HG02884 (cell line): ENCODE data around the gene WBP1.
"Not testable (repeated sequence)": the region's sequence is repeated elsewhere in the genome, so short reads cannot be mapped to it uniquely, and the experiment has no call there.

Experiments
- ATAC-seq: cut with Tn5 transposase; IDR thresholded peaks from one replicate; pipeline ENCODE4 v1.9.1; 2021; ENCODE audit warnings: mild to moderate bottlenecking, moderate library complexity; ENCODE audit not compliant: unreplicated experiment

Gene WBP1

DNA sequence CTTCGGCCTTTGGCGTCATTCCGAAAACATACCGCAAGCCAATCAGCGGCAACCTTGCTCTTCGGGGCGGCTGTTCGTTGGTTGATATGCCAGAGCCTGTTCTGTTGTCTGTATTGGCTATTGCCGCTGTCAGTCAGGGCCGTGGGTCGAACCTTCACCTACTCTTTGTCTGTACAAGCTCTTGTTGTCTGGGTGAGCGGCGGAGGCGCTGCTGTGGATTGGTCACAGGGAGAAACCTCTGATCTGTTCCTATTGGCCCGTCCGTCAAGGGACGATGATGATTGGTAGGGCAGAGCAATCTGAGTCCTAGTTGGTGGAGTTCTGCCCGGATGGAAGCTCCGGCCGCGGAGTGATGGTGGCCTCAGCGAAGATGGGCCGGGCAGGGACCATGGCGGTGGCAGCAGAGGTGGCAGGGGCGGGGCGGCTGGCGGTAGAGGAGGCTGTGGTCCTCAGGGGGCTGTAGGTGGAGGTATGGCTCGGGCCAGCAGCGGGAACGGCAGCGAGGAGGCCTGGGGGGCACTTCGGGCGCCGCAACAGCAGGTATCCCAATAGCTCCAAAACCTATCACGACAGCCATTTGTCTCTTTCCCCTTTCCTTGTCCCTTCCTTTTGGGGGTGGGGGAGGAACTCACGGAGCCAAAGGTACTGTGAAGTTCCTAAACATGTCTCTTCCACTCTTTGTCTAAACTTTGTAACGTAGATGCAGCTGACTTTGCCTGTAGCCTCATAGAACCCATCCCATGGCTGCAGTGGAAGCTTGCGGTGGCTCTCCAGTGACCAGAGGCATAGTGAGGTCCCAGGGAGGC, at the start of gene WBP1:
Gene WBP1, plus strand, starts transcription at position 307 of the 806 bp plus-strand sequence. Its CDS starts 165 bp downstream, at position 472.
- ATAC-seq = peak; percentile 80

DNA sequence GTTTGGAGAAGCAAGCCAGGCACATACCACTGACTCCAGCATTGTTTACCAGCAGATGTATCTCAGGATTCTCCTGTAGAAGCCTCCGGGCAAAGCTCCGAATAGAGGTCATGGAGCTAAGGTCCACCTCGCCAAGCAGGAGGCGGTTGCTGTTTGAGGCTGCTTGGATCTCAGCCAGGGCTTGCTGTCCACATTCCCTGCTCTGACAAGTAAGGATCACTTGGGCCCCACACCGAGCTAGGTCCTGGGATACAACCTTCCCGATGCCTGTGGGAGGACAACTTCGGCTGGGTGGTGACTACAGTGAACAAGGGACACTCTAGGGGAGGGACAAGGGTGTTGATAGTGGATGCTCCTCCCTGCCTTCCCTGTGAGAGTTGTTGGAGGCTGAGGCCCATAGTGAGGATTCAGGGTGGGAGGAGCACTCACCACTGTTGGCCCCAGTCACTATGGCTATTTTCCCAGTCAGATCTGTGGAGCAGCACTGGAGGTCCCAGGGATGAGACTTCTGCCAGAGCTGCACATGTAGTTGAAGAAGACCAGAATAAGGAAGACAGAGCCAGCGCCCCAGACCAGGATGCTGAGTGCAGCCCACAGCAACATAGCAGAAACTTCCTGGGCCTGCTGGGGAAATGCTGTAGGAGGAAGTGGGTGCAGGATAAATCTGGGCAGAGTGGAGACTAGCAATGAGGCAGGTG, 45.1 kb upstream of the WBP1 start:
- ATAC-seq = no peak

DNA sequence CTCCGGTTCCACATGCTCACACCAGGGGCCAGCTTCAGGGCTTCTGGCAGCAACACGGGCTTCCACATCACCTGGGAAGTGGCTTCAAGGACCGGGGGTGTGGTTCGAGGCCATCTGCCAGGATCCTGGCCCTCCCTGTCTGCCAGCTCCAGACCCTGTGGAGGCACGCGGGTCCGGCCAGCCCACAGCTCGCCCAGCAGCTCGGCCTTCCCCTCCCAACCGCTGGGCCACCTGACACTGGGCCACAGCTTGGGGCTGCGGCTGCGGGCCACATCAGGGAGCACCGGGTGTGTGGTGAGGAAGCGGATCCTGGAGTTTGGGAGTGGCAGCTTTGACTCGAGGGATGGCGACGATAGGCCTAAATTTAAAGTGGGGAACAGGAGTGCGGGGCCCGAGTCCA, 43.8 kb upstream of the WBP1 start:
- ATAC-seq = no peak

DNA sequence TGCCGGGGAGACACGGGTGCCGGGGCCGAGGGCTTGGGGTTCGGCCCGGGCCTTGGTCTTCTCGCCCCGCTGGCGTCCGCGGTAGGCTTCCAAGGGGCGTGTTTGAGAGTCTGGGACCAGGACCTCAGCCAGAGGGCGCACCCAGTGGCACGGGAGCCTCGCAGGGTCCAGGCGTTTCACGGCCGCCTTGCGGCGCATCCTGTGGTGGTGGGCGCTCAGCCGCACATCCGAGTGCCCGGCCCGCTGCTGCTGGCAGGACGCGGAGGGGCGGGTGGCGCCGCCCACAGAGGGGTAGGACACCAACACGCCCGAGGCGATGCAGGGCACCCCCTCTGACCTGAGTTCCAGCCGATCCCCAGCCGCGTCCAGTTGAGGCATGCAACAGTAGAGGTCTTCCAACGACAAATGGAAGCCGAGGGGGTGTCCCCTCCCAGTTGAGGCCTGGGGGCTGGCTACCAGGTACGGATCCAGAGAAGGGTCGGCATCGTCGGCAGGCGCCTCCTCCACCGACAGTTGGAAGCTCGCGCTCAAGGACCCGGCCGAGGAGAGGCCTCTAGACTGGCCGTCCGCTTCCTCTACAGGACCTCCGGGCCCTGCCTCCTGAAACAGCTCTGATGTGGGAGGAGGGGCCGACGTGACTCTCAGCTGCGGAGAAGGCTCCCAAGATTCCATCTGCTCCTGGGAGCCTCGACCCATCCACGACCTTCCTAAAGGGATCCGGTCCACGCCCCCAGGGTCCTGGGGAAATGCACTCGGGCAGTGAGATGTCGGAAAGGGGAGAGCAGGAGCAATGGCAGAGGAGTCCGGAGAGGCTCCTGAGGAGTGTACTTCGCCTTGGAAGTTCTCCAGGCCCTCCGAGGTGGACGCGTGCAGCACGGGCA, 43.1 kb upstream of the WBP1 start:
- ATAC-seq = no peak

DNA sequence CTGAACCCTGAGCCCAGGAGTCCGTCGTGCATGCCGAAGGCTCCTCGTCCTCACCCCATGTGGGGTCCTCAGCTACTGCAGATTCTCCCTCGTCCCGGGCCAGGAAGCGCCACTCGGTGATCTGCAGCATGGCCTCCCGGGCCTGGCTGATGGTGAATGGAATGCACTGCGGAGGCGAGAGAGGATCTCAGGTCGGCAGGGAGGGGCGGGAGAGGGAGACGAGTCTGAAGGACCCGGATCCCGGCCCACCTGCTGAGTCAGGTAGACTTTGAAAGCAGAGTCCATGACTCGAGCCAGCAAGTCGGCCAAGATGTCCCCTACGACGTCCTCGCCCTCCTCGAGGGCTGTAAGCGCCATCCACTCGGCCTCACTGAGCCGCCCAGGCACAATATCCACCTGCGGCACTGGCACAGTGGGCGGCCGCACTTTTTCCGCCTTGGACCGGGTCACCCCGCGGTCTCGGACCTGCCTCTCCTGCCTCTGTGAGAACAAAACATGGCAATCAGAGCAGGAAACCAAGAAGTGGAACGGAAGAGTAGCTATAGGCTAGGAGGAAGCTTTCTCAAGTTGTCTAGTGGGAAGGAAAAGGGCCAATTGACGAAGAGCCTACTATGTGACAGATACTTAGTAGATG, 42.4 kb upstream of the WBP1 start:
- ATAC-seq = no peak

DNA sequence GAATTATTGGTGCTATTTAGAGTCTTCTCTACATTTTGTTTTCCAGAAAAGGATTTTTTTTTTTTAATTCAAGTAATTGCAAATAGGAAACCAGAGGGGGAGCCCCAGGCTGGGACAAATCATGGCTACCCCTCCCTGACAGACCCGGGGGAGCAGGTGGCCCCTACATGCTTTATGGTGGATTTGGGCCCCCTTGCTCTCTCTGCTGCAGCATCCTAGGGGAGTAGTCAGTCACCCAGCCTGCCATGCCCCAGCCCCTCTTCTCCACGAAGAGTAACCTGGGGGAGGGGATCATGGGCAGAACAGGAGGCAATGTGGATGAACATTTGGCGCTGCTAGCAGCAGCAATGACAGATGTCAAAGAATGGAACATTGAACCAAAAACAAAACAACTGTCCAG, 41.5 kb upstream of the WBP1 start:
- ATAC-seq = no peak

DNA sequence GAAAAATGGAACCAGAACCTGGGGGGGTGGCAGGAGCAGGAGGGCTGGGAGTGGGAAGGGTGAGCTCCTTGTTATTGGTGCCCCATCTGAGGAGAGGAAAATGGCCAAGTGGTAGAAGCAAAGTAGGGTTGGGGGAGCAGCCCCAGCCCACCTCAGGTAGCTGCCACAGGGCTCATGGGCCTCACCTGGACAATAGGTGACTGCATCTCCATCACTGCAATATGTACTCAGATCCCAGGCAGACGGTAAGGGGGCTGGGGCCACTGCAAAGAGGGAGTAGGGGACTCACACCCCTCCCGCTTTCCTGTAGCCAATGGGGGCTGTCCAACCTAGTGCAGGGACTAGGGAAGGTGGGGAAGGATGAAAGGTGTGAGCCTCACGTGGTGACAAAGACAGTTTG, 41.0 kb upstream of the WBP1 start:
- ATAC-seq = no peak

DNA sequence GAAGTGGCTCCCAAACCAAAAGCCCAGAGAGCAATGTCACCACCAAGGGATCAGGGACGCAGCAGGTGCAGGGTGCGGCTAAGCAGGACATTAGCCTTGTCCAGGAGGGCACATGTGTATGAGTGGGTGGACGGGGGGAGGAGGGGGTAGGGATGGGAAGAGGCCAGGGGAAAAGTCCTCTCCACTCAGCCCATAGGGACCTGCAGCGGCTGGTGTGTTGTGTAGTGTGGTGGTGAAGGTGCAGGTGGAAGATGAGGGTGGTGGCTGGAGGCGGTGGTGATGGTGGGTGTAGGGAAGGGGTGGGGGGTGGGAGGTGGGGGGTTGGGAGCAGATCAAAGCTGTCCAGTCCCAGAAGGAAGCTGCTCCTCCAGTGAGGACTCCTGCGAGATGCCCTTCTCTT, 40.5 kb upstream of the WBP1 start:
- no peak for ATAC-seq

DNA sequence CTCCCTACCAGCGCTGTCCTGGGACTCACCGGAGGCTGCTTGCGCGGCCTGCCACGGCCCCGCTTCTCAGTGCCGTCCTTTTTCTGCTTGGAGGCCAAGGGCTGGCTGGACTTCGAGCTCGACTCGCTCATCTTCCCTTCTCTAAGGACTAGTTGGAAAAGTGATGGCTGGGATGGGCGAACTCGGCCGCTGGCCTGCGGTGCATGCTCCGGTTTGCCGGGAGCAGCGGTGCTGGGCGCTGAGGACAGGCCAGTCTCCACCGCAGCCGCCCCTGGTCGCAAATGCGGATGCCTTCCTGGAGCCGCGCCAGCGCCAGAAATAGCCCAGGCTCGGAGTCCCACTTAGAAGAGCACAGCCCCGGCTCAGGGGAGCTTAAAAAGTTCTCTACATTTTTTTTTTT, 39.9 kb upstream of the WBP1 start:
- no peak for ATAC-seq

DNA sequence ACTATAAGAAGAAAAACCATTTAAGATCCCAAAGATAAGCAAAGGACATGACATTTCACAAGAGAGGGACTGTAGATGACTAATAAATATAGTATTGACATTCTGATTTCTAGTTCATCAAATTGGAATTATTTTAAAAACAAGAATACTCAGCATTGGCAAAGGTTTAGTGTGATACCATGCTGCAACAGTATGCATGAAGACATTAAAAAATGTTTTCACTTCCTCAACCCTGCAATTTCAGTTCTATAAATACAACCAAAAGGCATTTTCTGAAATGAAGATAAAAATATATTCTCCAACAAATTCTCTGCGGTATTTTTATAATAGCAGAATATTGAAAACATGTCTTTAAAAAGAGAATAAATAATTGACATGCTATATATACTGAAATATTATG, 38.9 kb upstream of the WBP1 start:
- no peak for ATAC-seq

DNA sequence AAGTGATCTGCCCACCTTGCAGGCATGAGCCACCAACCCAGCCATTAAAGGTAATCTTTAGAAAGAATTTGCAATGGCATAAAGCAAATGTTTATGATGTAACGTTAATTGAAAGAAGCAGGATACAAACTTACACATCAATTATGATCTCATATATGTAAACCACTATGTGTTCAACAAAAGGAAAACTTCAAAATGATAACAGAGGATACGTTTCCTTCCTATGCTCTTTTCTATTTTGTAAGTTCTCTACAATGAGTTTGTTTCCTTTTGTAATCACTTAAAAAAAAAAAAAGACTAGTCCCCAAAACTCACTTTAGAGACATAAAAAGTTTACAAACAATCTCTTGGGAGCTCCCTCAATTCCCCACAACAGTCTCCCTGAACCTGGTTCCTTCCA, 38.2 kb upstream of the WBP1 start:
- ATAC-seq = no peak

DNA sequence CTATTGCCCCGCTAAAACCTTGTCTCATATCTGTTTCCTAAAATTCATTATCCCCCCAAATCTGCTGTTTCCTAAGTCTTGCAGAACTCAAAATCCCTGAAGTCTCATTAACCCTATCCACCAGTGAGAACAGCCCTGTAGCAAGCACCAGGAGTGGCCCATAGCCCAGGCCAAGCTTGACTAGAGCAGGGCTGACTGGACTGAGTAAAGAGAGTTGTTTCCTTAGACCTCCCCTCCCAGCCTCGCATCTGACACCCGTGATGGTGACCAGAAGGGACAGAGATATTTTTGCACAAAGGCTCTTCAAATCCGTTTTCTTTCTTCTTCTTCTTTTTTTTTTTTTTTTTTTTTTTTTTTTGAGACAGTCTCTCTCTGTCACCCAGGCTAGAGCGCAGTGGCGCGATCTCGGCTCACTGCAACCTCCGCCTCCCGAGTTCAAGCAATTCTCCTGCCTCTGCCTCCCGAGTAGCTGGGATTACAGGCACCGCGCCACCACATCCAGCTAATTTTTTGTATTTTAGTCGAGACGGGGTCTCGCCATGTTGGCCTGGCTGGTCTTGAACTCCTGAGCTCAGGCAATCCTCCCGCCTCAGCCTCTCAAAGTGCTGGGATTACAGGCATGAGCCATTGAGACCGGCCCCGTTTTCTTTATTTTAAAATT, 37.7 kb upstream of the WBP1 start:
- not testable (repeated sequence) for ATAC-seq

DNA sequence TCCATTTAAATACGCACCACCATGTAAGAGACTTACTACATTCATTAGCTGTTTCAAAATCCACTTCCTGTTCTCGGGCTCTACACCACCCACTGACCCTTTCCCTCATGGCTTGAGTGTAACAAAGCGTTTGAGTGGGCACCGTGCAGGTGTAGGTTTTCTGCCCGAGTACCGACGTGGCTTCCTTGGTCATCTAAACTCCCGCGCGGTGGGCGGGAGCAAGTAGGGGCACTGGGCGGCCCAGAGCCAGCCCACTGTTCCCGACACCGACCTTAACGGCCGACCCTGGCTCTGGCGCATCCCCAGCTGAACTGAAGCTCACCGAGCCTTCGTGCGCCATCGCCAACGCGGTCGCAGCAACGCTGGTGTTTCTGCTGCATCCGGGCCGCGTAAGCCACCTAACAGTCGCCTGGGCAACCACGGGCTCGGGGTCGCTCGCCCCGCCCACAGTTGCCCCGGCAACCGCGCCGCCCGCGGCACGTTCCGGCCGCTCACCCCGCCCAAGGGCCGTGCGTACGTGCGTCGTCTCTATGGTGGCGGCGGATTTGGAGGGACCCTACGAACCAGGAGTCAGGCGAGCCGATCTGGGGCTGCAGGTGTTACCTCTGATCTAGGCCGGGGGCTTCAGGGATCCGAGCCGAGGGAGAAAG, 36.9 kb upstream of the WBP1 start, which contains the start of the genes C2orf81 and WDR54:
Gene C2orf81, minus strand, starts transcription at position 399 of the 650 bp plus-strand sequence. Its CDS starts 59 bp downstream, at position 340.
Gene WDR54, plus strand, starts transcription at position 510 of the 650 bp plus-strand sequence. CDS start 424 bp downstream, outside the sequence.
- ATAC-seq = peak; percentile 89

DNA sequence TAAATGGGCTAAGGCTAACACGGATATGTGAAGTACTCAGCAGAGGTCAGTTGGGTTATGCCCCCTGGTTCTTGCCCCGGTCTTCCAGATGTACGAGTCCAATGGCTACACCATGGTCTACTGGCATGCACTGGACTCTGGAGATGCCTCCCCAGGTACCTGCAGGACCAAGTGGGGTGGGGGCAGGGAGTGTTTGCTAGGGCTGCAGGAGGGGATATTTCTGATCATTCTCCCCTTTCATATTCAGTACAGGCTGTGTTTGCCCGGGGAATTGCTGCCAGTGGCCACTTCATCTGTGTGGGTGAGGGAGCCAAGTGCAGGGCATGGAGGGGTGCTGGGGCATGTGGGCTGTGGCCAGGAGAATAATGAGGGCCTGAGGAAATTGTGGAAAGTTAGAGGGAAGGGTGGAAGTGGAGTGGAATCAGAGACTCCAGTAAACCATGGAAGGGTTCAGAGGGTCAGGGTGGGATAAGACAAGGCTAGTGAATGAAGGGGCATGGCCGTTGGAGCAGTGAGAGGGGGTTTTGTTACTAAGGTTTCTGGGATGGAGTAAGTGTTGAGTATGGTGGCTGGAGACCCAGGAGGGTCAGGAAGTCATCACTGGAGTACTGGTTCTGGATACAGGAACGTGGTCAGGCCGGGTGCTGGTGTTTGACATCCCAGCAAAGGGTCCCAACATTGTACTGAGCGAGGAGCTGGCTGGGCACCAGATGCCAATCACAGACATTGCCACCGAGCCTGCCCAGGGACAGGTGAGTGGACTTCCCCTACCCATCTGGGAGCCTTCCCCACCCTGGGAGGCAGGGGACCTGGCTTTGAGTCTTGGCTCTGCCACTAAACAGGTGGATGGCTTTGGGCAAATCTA, 34.8 kb upstream of the WBP1 start:
- no peak for ATAC-seq

DNA sequence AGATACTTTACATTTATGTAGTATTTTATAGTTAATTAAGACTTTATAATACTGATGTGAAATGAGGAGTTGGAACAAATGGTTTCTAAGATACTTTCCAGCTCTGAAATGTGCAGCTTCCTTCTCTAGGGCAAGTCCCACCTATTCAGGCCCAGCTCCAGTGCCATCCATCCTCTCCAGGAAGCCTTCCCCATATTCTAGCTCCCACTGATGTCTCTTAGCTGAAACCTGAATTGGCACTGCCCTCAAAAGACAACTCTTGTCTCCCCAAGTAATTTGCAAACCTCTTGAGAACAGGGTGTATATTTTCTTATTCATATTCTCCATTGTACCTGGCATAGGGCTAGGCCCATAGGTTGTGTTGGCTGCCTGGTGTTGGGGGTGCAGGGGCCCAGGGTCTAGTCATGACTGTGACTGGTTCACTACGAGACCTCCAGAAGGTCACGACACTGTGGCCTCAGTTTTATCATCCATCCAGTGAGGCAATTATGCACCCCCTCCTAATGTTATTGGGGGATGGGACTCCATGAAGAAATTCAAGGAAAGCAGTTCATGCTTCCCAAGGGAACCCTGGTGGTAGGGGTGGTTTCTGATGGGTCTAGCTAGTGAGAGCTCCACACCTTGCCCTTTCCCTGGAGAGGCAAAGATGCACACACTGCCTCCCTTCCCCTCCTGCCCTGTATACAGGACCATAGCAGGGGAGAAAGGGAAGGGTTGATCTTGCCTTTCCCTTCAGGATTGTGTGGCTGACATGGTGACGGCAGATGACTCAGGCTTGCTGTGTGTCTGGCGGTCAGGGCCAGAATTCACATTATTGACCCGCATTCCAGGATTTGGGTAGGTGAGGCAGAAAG, 33.9 kb upstream of the WBP1 start:
- ATAC-seq = no peak

DNA sequence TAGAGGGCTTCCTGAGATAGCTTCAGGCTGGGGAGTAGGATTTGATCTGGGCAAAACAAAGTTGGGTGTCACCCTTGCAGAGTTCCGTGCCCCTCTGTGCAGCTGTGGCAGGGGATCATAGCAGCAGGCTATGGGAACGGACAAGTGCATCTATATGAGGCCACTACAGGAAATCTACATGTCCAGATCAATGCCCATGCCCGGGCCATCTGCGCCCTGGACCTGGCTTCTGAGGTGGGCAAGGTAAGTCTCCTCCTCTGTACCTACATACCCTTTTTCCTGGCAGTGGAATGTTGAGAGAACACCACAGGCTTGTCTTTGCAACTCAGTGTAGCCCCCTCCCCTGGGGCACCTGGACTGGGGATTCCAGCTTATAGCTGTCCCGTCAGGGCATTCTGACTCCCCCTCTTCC, 33.2 kb upstream of the WBP1 start:
- ATAC-seq = no peak

DNA sequence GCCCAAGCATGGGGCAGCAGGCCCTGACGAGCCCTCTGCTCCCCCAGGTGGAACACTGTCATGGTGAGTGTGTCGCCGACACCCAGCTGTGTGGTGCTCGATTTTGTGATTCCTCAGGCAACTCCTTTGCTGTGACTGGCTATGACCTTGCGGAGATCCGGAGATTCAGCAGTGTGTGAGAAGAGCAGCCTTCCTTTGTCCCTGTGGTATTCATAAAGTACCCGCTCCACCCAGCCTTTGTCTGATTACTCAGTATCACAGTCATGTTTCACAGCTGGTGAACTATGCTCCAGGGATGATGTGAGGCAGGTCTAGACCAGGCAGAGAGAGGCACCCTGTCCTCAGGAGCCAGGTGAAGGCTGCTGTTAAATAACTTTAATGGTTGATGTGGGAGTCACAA, 32.7 kb upstream of the WBP1 start:
- ATAC-seq = no peak
